Measurements from ENCODE around the gene TNFSF8. TPM values are rescaled to one million over a fixed set of nuclear protein-coding genes. Genes with fewer than 3 reads are reported as not detected.

TNFSF8 gene
- total and polyA plus RNA-seq, 2 of the 8 experiments (the other 6 are each of a cell fraction or from before 2014, with no cell fraction given) = not detected

DNA sequence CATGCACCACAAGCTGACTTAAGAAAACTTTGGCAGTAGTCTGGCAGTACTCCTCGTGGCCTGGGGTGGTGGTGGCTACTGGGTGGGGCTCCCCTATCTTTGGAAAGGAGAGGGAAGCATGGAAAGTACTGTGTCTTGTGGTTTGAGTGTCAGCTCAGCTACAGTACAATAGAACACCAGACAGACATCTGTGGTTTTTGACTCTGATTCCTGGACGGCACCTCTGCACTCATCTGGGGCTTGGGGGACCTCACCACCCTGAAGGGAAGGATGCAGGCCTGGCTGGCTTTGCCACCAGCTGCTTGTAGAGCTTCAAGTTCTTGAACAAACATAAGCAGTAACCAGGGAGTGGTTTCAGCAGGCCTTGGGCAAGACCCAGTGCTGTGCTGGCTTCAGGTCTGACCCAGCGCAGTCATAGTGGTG is 40.6 kb downstream of the TNFSF8 start (continued):
- no peak for TF ChIP-seq KDM4A (IDR thresholded peaks at IDR 0.05; ENCODE audit: low read depth, low read length, severe bottlenecking)

Data from H1 (cell line).